Liver (tissue), 9 donors: ENCODE results near the gene SLC35B1. TPM values are rescaled to one million over a fixed set of nuclear protein-coding genes. Genes with fewer than 3 reads are reported as not detected.

Experiments used
- DNase-seq: peaks from one replicate; pipeline ENCODE4 v3.0.0-alpha.2; 2017; ENCODE audit warnings: low spot score
- H3K27ac ChIP-seq, 2 donors: one replicate each; pipeline ENCODE4 v1.7.0; 2013; ENCODE audit warnings: inconsistent platforms in 2 of 2, low read length in 2 of 2, control low read depth in 1 of 2, low read depth in 1 of 2, mild to moderate bottlenecking in 1 of 2
- H3K27me3 ChIP-seq, 4 donors: one replicate each; pipeline versions ENCODE4 v1.6.1 to v1.7.0; 2013; ENCODE audit warnings: low read length in 3 of 4, inconsistent platforms in 1 of 4, mild to moderate bottlenecking in 1 of 4, moderate library complexity in 1 of 4; ENCODE audit not compliant: control insufficient read depth in 4 of 4, insufficient read depth in 4 of 4
- H3K36me3 ChIP-seq, 4 donors: one replicate each; pipeline versions ENCODE4 v1.6.1 to v1.7.0; 2013; ENCODE audit warnings: low read length in 3 of 4, mild to moderate bottlenecking in 3 of 4, low read depth in 1 of 4, moderate library complexity in 1 of 4; ENCODE audit not compliant: control insufficient read depth in 4 of 4, insufficient read depth in 3 of 4
- H3K4me1 ChIP-seq, 4 donors: one replicate each; pipeline versions ENCODE4 v1.6.1 to v1.7.0; 2013; ENCODE audit warnings: low read length in 3 of 4, mild to moderate bottlenecking in 3 of 4, moderate library complexity in 1 of 4; ENCODE audit not compliant: control insufficient read depth in 4 of 4, insufficient read depth in 4 of 4
- H3K4me3 ChIP-seq, 3 donors: one replicate each; pipeline versions ENCODE4 v1.6.1 to v1.7.0; 2013; ENCODE audit warnings: low read length in 3 of 3, control low read depth in 1 of 3, low read depth in 1 of 3, mild to moderate bottlenecking in 1 of 3
- H3K9ac ChIP-seq, 2 donors: one replicate each; pipeline ENCODE4 v1.7.0; 2013; ENCODE audit warnings: low read length in 2 of 2, mild to moderate bottlenecking in 2 of 2, moderate library complexity in 2 of 2, control low read depth in 1 of 2, low read depth in 1 of 2
- H3K9me3 ChIP-seq, 4 donors: one replicate each; pipeline versions ENCODE4 v1.6.1 to v1.7.0; 2013; ENCODE audit warnings: low read length in 3 of 4; ENCODE audit not compliant: control insufficient read depth in 4 of 4
- EGR1 ChIP-seq, 2 donors: IDR thresholded peaks; 2 replicates each; pipeline ENCODE4 v1.6.1; 2016 to 2018; ENCODE audit warnings: antibody characterized with exemption in 2 of 2, low read depth in 2 of 2
- FOXA2 ChIP-seq: IDR thresholded peaks from 2 replicates; pipeline ENCODE4 v1.6.1; 2016; ENCODE audit warnings: antibody characterized with exemption
- GABPA ChIP-seq, 2 donors: IDR thresholded peaks in 1 of 2; conservative IDR thresholded peaks in 1 of 2; 2 replicates each; pipeline ENCODE4 v1.6.1; 2016; ENCODE audit warnings: antibody characterized with exemption in 2 of 2, mild to moderate bottlenecking in 1 of 2, moderate library complexity in 1 of 2
- HNF4A ChIP-seq, 2 donors: conservative IDR thresholded peaks; 2 replicates each; pipeline ENCODE4 v1.6.1; 2016; ENCODE audit warnings: antibody characterized with exemption in 2 of 2, mild to moderate bottlenecking in 2 of 2
- HNF4G ChIP-seq: IDR thresholded peaks from 2 replicates; pipeline ENCODE4 v1.6.1; 2016; ENCODE audit warnings: antibody characterized with exemption
- JUND ChIP-seq, 2 donors: IDR thresholded peaks; 2 replicates each; pipeline ENCODE4 v1.6.1; 2016; ENCODE audit warnings: antibody characterized with exemption in 2 of 2
- MAX ChIP-seq: IDR thresholded peaks from 2 replicates; pipeline ENCODE4 v1.6.1; 2016; ENCODE audit warnings: antibody characterized with exemption
- NR2F2 ChIP-seq: IDR thresholded peaks from 2 replicates; pipeline ENCODE4 v1.6.1; 2016; ENCODE audit warnings: antibody characterized with exemption
- RAD21 ChIP-seq, 2 donors: IDR thresholded peaks; 2 replicates each; pipeline ENCODE4 v1.6.1; 2016; ENCODE audit warnings: antibody characterized with exemption in 2 of 2, mild to moderate bottlenecking in 2 of 2
- RXRA ChIP-seq, 2 donors: IDR thresholded peaks; 2 replicates each; pipeline ENCODE4 v1.6.1; 2017 to 2018; ENCODE audit warnings: antibody characterized with exemption in 2 of 2, mild to moderate bottlenecking in 1 of 2
- SP1 ChIP-seq: IDR thresholded peaks from 2 replicates; pipeline ENCODE4 v1.6.1; 2018; ENCODE audit warnings: antibody characterized with exemption, mild to moderate bottlenecking
- TAF1 ChIP-seq: conservative IDR thresholded peaks from 2 replicates; pipeline ENCODE4 v1.6.1; 2016; ENCODE audit warnings: antibody characterized with exemption, mild to moderate bottlenecking
- YY1 ChIP-seq: IDR thresholded peaks from 2 replicates; pipeline ENCODE4 v1.6.1; 2016; ENCODE audit warnings: antibody characterized with exemption, mild to moderate bottlenecking
- WGBS: extraction: QIAGEN DNeasy Blood & Tissue Kit; methylation state at CpG from one replicate; pipeline ENCODE4 v1.1.7; 2013; 5-methylcytosine and 5-hydroxymethylcytosine counted together
- polyA plus RNA-seq, 2 donors: library from polyadenylated mRNA; stranded (reverse) in 1 of 2; unstranded in 1 of 2; fragments of 200-250 nt in 1 of 2; fragments of >200 nt in 1 of 2; fragmentation: Nextera tagmentation in 1 of 2; extraction: Ambion mirVana in 1 of 2; gene quantifications; one replicate each; pipeline versions ENCODE4 v1.2.1 to v1.2.3, GENCODE V29; 2013 to 2015
- total RNA-seq, 2 donors: library from RNA; depleted of rRNA; stranded (reverse); fragments of >200 nt; gene quantifications; one replicate each; pipeline ENCODE4 v1.2.3, GENCODE V29; 2014
- TF ChIP-seq, protein P1 (sequence below): IDR thresholded peaks from 2 replicates; pipeline ENCODE4 v1.6.1; 2016; ENCODE audit warnings: antibody characterized with exemption, mild to moderate bottlenecking
- donor health status: healthy.
- donor health status: healthy.
- donor health status: healthy.
- donor health status: healthy.
- donor health status: healthy.

The SLC35B1 gene
- total and polyA plus RNA-seq, 4 donors, result 29.8 to 90.1 (median 76.8) TPM

DNA sequence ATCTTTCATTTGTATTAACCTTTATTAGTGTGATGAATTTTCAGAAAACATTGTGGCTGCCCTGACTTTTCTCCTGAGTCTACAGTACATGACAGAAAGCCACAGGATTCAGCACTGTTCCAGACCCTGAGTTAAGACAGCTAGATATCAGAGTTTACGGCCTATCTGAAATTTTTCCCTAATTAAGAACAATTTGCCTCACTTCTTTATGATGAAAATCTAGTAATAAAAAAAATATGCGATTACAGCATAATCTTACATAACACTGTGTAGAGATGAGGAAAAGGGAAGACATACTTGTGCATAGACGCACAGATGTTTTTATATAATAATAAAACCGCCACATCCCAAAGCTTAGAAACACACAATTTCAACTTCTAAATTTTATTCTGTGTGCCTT is 37.1 kb downstream of the SLC35B1 start:
- DNase-seq, result no peak
- no peaks in the 10 kb centered on the region for H3K36me3 ChIP-seq
- H3K27me3 ChIP-seq, result no peaks in the 10 kb centered on the region
- TF ChIP-seq JUND (IDR thresholded peaks at IDR 0.05), result no peak
- TF ChIP-seq GABPA (IDR thresholded peaks at IDR 0.05 in 1 of 2, conservative IDR thresholded peaks at IDR 0.05 in 1 of 2), result no peak
- no peak for TF ChIP-seq RXRA (IDR thresholded peaks at IDR 0.05)
- TF ChIP-seq, protein P1, sequence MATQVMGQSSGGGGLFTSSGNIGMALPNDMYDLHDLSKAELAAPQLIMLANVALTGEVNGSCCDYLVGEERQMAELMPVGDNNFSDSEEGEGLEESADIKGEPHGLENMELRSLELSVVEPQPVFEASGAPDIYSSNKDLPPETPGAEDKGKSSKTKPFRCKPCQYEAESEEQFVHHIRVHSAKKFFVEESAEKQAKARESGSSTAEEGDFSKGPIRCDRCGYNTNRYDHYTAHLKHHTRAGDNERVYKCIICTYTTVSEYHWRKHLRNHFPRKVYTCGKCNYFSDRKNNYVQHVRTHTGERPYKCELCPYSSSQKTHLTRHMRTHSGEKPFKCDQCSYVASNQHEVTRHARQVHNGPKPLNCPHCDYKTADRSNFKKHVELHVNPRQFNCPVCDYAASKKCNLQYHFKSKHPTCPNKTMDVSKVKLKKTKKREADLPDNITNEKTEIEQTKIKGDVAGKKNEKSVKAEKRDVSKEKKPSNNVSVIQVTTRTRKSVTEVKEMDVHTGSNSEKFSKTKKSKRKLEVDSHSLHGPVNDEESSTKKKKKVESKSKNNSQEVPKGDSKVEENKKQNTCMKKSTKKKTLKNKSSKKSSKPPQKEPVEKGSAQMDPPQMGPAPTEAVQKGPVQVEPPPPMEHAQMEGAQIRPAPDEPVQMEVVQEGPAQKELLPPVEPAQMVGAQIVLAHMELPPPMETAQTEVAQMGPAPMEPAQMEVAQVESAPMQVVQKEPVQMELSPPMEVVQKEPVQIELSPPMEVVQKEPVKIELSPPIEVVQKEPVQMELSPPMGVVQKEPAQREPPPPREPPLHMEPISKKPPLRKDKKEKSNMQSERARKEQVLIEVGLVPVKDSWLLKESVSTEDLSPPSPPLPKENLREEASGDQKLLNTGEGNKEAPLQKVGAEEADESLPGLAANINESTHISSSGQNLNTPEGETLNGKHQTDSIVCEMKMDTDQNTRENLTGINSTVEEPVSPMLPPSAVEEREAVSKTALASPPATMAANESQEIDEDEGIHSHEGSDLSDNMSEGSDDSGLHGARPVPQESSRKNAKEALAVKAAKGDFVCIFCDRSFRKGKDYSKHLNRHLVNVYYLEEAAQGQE, result no peak
- TF ChIP-seq YY1, result no peak
- no peak for TF ChIP-seq NR2F2
- H3K27ac ChIP-seq, result no peak overlapping the region
- H3K4me1 ChIP-seq, result peaks cover under 1 to 14% (median 6%) of the 10 kb centered on the region in 4 donors
- 87% methylated on average over 4 of the region's 4 CpGs for WGBS
- no peak overlapping the region for H3K4me3 ChIP-seq
- H3K9ac ChIP-seq, result no peak overlapping the region
- H3K9me3 ChIP-seq, result no peaks in the 10 kb centered on the region

DNA sequence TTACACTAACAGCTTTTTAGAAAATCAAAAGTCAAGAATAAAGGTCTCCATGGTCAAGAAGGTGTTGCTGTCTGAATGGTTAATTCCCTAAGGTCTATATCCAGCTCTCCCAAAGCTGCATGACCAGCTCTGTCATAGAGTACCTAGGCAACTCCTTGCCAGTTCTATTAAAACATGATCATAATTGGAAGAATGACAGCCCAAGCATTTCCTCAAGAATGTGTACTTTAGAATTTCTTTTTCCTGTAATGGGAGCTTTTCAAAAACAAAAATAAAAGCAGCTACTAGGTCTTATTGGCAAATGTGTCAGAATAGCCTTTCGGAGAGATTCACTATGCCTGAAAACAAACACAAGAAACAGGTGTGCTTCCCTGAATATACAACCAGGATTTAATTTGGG is 37.8 kb downstream of the SLC35B1 start:
- H3K4me3 ChIP-seq, result no peak overlapping the region
- WGBS, result 82% methylated on average over 1 of the region's 1 CpG
- H3K27ac ChIP-seq, result no peak overlapping the region
- H3K9me3 ChIP-seq, result no peaks in the 10 kb centered on the region
- no peak overlapping the region for H3K9ac ChIP-seq
- no peak for DNase-seq
- TF ChIP-seq SP1 (no peak), MAX (no peak), RAD21 (IDR thresholded peaks at IDR 0.05) (no peak), HNF4A (conservative IDR thresholded peaks at IDR 0.05) (no peak), TAF1 (no peak), FOXA2 (no peak), HNF4G (no peak), RXRA (IDR thresholded peaks at IDR 0.05) (no peak)
- no peaks in the 10 kb centered on the region for H3K27me3 ChIP-seq
- H3K4me1 ChIP-seq, result peaks cover 0 to 8% (median 4%) of the 10 kb centered on the region in 4 donors
- no peaks in the 10 kb centered on the region for H3K36me3 ChIP-seq

- Histone ChIP-seq H3K4me3 (no peak overlapping the region), H3K4me1 (peaks cover 0 to 5% (median 0%) of the 10 kb centered on the region in 4 donors), H3K36me3 (no peaks in the 10 kb centered on the region), H3K9ac (no peak overlapping the region), H3K9me3 (no peaks in the 10 kb centered on the region), H3K27ac (no peak overlapping the region), H3K27me3 (no peaks in the 10 kb centered on the region)
- 81% methylated on average over 2 of the region's 2 CpGs for WGBS
- no peak for DNase-seq
- TF ChIP-seq EGR1 (IDR thresholded peaks at IDR 0.05; ENCODE audit: low read depth in 2 of 2) (no peak), GABPA (IDR thresholded peaks at IDR 0.05 in 1 of 2, conservative IDR thresholded peaks at IDR 0.05 in 1 of 2) (no peak), HNF4A (conservative IDR thresholded peaks at IDR 0.05) (no peak), FOXA2 (no peak), MAX (no peak)
Observed at GRCh38 chr17:49667854-49668253, 39.9 kb downstream of the SLC35B1 start.
